Posterior cingulate gyrus (tissue), 11 donors: ENCODE measurements around the gene AICDA.
"Not testable (repeated sequence)": the region's sequence is repeated elsewhere in the genome, so short reads cannot be mapped to it uniquely, and the experiment has no call there.

Source experiments
- DNase-seq, 10 donors: peaks; one replicate each; pipeline versions ENCODE4 v3.0.0 to v3.0.0-alpha.2; 2020 to 2021; ENCODE audit warnings: mixed read lengths in 3 of 10
- intact Hi-C: fragments of 100-400 bp; cut with DNase I; formaldehyde crosslinking; loops from one replicate; pipeline ENCODE4 v1.15.1; 2023

The AICDA gene

GRCh38 chr12:8612629-8613028 lies at the start of gene AICDA:
TSS of gene AICDA (minus strand) at chr12:8612859. CDS start at chr12:8612767, 92 bp downstream.
- intact Hi-C loops = no loop called here

DNA sequence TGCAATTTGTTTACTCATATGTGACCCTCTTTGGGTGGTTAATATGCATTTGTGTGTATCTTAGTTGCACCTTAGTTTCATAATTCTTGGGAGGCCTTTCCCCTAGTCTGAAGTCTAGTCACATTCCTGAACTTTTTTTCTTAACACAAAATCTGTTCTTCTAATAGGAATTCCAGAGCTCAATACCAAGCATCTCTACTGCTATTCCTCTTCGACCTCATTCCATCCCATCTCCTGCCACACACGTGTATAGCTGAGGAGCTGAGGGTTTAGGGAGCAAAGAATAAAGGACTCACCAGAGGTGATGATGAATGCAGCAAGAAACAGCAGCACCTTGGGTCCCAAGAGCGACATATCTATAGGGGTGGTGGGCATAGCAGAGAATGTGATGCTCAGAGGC lies 49.1 kb upstream of the AICDA start:
- no peak for DNase-seq
- intact Hi-C loops = no loop called here

More at GRCh38 chr12:8612629-8613028, at the start of gene AICDA:
- DNase-seq = no peak

GRCh38 chr12:8661016-8661415 lies 48.4 kb upstream of the AICDA start:
- DNase-seq = peak in 1 of 10 donors; percentile 25
- intact Hi-C loops = no loop called here

DNA sequence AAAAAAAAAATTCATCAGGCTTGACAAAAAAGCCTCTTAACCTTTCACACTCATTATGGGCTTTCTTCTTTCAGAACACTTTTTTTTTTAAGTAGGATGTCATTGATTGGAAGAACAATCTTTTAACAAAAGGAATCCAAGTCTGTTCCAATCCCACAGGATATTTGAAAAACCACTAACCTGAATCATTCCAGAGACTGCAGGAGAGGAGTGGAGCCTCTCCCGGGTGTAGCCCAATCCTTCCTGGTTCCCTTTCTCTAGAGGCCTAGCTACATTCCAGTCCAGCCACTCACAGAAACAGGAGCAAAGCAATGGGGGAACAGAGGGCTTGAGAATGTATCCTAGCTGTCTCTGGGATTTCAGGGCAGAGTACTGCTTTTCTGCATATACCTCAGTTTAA lies 45.7 kb upstream of the AICDA start:
- intact Hi-C loops = no loop called here
- DNase-seq = no peak

GRCh38 chr12:8655421-8655820 lies 42.8 kb upstream of the AICDA start:
- intact Hi-C loops = no loop called here
- no peak for DNase-seq

- intact Hi-C loops = no loop called here
- DNase-seq = no peak
Measured at GRCh38 chr12:8648576-8649205, 36.0 kb upstream of the AICDA start.

DNA sequence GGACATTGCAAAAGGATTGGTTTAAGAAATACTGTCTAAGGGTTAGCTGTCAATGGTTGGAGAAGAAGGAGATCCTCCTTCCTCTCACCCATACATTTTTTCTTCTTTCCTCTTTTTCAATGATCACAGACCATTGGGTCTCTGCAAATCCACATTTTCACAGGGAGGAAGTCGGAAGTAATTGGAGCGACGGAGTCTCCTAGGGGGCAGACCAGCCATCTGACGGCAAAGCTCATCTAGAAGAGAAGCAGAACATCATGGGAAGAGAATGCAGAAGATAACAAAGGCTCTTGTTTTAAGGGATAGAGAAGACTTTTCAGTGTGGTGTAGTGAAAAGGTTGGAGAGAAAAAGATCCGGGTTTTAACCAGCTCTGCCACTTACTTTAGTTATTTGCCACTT lies 35.3 kb upstream of the AICDA start:
- intact Hi-C loops = no loop called here
- no peak for DNase-seq

- intact Hi-C loops = no loop called here
- DNase-seq = no peak
Measured at GRCh38 chr12:8644345-8645248, 31.9 kb upstream of the AICDA start.

DNA sequence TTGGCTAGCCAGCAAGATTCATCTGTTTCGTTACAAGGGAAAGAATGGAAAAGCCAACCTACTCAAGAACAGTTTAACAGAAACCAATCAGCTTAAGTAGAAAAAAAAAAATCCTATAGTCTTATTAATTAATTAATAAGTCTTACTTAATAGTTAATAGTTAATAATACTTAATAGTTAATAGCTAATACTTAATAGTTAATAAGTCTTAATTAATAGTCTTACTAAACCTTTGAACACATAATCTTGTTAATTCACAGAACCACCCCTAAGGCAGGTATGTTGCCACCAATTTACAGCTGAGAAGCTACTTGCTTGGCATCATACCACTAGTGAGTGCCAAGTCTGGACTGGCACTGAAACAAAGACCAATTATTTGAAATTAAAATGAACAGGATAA lies 30.1 kb upstream of the AICDA start:
- no peak for DNase-seq
- intact Hi-C loops = no loop called here

DNA sequence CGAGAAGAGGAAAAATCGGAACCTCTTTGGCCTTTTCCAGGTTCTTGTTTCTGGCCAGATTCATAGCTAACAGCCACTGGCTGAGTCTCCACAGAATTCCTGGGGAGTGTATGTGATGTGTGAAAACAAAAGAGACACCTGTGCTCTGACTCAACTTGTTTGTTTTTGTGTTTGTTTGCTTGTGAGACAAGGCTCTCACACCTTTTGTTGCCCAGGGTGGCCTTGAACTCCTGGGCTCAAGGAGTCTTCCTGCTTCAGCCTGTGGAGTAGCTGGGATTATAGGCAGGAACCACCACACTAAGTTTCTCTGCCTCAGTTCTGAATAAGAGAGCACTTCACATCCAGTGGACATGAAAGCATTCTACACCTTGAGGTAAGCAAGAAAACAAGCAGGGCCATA lies 27.3 kb upstream of the AICDA start:
- DNase-seq = no peak
- intact Hi-C loops = no loop called here

DNA sequence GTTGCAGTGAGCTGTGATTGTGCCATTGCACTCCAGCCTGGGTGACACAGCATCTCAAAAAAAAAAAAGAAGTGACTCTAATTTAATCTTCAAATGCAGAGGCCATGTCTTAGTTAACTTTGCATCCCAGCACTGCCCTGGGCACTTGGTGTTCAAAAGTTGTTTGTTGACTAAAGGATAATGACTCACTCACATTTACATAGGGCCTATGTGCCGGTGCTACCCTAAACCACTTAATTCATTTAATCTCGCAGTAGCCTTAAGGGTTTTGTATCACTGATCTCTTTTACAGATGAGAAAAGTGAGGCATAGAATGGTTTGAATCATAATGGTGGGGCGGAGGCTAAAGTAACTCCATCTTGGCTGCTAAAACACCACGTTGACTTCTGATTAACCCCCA lies 26.3 kb upstream of the AICDA start:
- intact Hi-C loops = no loop called here
- no peak for DNase-seq

- no peak for DNase-seq
- intact Hi-C loops = no loop called here
Measured at GRCh38 chr12:8637666-8638065, 25.0 kb upstream of the AICDA start.

GRCh38 chr12:8637244-8637643 lies 24.6 kb upstream of the AICDA start:
- intact Hi-C loops = no loop called here
- DNase-seq = no peak

- intact Hi-C loops = no loop called here
- DNase-seq = no peak
Measured at GRCh38 chr12:8636581-8636980, 23.9 kb upstream of the AICDA start.

- DNase-seq, intact Hi-C loops: not testable (repeated sequence)
Measured at GRCh38 chr12:8636007-8636346, 23.3 kb upstream of the AICDA start.

GRCh38 chr12:8635342-8636006 lies 22.8 kb upstream of the AICDA start:
- intact Hi-C loops, DNase-seq: not testable (repeated sequence)

DNA sequence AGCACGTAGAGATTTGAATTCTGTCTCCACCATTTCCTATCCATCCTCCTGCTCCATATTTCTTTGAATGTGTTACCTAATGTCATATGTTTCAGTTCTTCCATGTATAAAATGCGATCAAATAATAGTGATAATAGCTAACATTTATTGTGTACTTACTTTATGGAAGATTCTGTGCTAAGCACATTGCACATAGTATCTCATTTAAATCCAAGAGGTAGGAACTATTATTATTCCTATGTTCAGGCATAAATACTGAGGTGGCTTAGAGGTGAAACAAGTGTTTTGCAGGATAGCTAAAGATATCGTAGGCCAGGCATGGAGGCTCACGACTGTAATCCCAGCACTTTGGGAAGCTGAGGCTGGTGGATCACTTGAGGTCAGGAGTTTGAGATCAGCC lies 17.5 kb upstream of the AICDA start:
- no peak for DNase-seq
- intact Hi-C loops = no loop called here

- intact Hi-C loops = no loop called here
- no peak for DNase-seq
Measured at GRCh38 chr12:8629486-8630033, 16.9 kb upstream of the AICDA start.

DNA sequence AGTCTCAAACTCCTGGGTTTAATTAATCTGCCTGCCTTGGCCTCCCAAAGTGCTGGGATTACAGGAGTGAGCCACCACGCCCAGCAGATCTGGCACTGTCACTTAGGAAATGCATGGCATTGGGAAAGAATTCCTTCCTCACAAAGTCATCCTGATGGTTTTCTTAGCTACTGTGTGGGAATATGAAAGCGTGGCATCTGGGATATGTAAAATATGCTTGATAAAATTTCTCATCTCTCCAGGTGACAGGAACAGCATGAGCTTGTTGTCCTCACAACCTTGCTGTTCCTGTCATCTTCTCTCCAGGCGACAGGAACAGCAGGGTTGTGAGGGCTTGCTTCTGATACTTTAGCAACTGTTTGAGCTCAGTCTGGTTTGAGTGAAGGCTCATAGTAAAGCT lies 16.1 kb upstream of the AICDA start:
- intact Hi-C loops = no loop called here
- no peak for DNase-seq

DNA sequence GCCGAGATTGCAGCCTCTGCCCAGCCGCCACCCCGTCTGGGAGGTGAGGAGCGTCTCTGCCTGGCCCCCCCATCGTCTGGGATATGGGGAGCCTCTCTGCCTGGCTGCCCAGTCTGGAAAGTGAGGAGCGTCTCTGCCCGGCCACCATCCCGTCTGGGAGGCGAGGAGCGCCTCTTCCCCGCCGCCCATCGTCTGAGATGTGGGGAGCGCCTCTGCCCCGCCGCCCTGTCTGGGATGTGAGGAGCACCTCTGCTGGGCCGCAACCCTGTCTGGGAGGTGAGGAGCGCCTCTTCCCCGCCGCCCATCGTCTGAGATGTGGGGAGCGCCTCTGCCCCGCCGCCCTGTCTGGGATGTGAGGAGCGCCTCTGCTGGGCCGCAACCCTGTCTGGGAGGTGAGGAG lies 12.1 kb upstream of the AICDA start:
- intact Hi-C loops, DNase-seq: not testable (repeated sequence)

DNA sequence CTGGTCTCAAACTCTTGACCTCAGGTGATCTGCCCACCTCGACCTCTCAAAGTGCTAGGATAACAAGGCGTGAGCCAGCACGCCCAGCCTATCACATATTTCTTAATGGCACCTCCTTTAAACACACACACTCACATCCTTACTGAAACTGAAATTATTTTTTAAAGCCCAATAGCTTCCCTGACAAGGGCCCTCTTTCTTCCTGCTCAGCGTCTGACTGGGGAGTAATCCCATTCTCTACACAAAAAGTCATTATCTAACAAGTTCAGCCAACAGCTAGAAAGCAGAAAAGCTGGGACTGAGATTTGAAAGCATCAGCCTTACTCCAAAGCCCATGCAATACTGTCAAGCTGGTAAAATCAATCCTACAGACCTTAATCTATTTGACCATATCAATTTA lies 10.0 kb upstream of the AICDA start:
- intact Hi-C loops = no loop called here
- DNase-seq = no peak
